Activated effector memory CD4-positive, alpha-beta T cell treated with Interleukin-2 at 50 U/mL for 16 hours (primary cell): ENCODE results near the gene CELSR1.
A peak's percentile ranks its signal among the peaks of the same experiment; 100 is the strongest.

ENCODE experiments used
- DNase-seq: peaks from one replicate; pipeline ENCODE4 v3.0.0-alpha.2; 2020

The CELSR1 gene

GRCh38 chr22:46391486-46392136 lies 145.8 kb downstream of the CELSR1 start:
- DNase-seq: no peak

GRCh38 chr22:46390652-46391301 lies 146.6 kb downstream of the CELSR1 start:
- DNase-seq: no peak

- DNase-seq: no peak
Measured at GRCh38 chr22:46390105-46390651, 147.2 kb downstream of the CELSR1 start.

GRCh38 chr22:46389081-46389480 lies 148.3 kb downstream of the CELSR1 start:
- no peak for DNase-seq

GRCh38 chr22:46388647-46389046 lies 148.8 kb downstream of the CELSR1 start:
- no peak for DNase-seq

GRCh38 chr22:46387748-46388147 lies 149.7 kb downstream of the CELSR1 start:
- DNase-seq: no peak

- no peak for DNase-seq
Measured at GRCh38 chr22:46386312-46386711, 151.1 kb downstream of the CELSR1 start.

GRCh38 chr22:46382524-46382923 lies 154.9 kb downstream of the CELSR1 start:
- DNase-seq: no peak

- no peak for DNase-seq
Measured at GRCh38 chr22:46381731-46382130, 155.7 kb downstream of the CELSR1 start.

- no peak for DNase-seq
Measured at GRCh38 chr22:46381142-46381541, 156.3 kb downstream of the CELSR1 start.

- DNase-seq: no peak
Measured at GRCh38 chr22:46380581-46380980, 156.8 kb downstream of the CELSR1 start.

- no peak for DNase-seq
Measured at GRCh38 chr22:46380069-46380468, 157.4 kb downstream of the CELSR1 start.

- no peak for DNase-seq
Measured at GRCh38 chr22:46379066-46379930, 158.1 kb downstream of the CELSR1 start.

- no peak for DNase-seq
Measured at GRCh38 chr22:46378426-46379065, 158.9 kb downstream of the CELSR1 start.

GRCh38 chr22:46377525-46378425 lies 159.6 kb downstream of the CELSR1 start:
- DNase-seq: no peak

GRCh38 chr22:46376908-46377524 lies 160.4 kb downstream of the CELSR1 start:
- no peak for DNase-seq

- no peak for DNase-seq
Measured at GRCh38 chr22:46376111-46376510, 161.3 kb downstream of the CELSR1 start.

GRCh38 chr22:46374663-46375474 lies 162.6 kb downstream of the CELSR1 start:
- DNase-seq: no peak

- peak; percentile 7 for DNase-seq
Measured at GRCh38 chr22:46373921-46374662, 163.3 kb downstream of the CELSR1 start.

- no peak for DNase-seq
Measured at GRCh38 chr22:46373159-46373558, 164.3 kb downstream of the CELSR1 start.
